Activated CD8-positive, alpha-beta memory T cell treated with anti-CD3 and anti-CD28 coated beads for 24 hours (primary cell): Measurements from ENCODE around the gene HMGB3.
"Not testable (repeated sequence)": the region's sequence is repeated elsewhere in the genome, so short reads cannot be mapped to it uniquely, and the experiment has no call there.

Experiments
- DNase-seq: peaks from one replicate; pipeline ENCODE4 v3.0.0-alpha.2; 2020

Gene HMGB3

GRCh38 chrX:150982788-150983520 is at the start of gene HMGB3:
Gene HMGB3 (plus strand): TSS chrX:150983335. CDS start chrX:150985600, 2,265 bp downstream.
- DNase-seq: peak; percentile 80

- DNase-seq: no peak
These were observed 49.2 kb upstream of the HMGB3 start for GRCh38 chrX:150933945-150934350.

- DNase-seq: no peak
These were observed 48.7 kb upstream of the HMGB3 start for GRCh38 chrX:150934453-150934852.

GRCh38 chrX:150935467-150935866 is 47.7 kb upstream of the HMGB3 start:
- DNase-seq: no peak

GRCh38 chrX:150936556-150936955 is 46.6 kb upstream of the HMGB3 start:
- DNase-seq: no peak

- no peak for DNase-seq
These were observed 42.2 kb upstream of the HMGB3 start for GRCh38 chrX:150940844-150941495.

GRCh38 chrX:150941580-150941979 is 41.6 kb upstream of the HMGB3 start:
- DNase-seq: no peak

- no peak for DNase-seq
These were observed 40.1 kb upstream of the HMGB3 start for GRCh38 chrX:150942942-150943594.

GRCh38 chrX:150944233-150944632 is 38.9 kb upstream of the HMGB3 start:
- DNase-seq: no peak

GRCh38 chrX:150954951-150955350 is 28.2 kb upstream of the HMGB3 start:
- DNase-seq: no peak

GRCh38 chrX:150955590-150955989 is 27.5 kb upstream of the HMGB3 start:
- no peak for DNase-seq

- no peak for DNase-seq
These were observed 25.0 kb upstream of the HMGB3 start for GRCh38 chrX:150958177-150958576.

GRCh38 chrX:150959557-150959956 is 23.6 kb upstream of the HMGB3 start:
- DNase-seq: no peak

GRCh38 chrX:150961631-150962030 is 21.5 kb upstream of the HMGB3 start:
- no peak for DNase-seq

GRCh38 chrX:150964416-150964815 is 18.7 kb upstream of the HMGB3 start:
- DNase-seq: not testable (repeated sequence)

- DNase-seq: no peak
These were observed 16.9 kb upstream of the HMGB3 start for GRCh38 chrX:150966235-150966634.

GRCh38 chrX:150966742-150967141 is 16.4 kb upstream of the HMGB3 start:
- no peak for DNase-seq

- DNase-seq: no peak
These were observed 15.3 kb upstream of the HMGB3 start for GRCh38 chrX:150967786-150968185.

GRCh38 chrX:150968862-150969720 is 14.0 kb upstream of the HMGB3 start:
- no peak for DNase-seq

GRCh38 chrX:150972450-150972849 is 10.7 kb upstream of the HMGB3 start:
- DNase-seq: no peak

GRCh38 chrX:150975655-150976390 is 7.3 kb upstream of the HMGB3 start:
- no peak for DNase-seq

GRCh38 chrX:150977411-150978162 is 5.5 kb upstream of the HMGB3 start:
- no peak for DNase-seq
